H9 (cell line): ENCODE measurements around the gene MED12. TPM values are rescaled to one million over a fixed set of nuclear protein-coding genes. Genes with fewer than 3 reads are reported as not detected.

Source experiments
- DNase-seq: peaks from one replicate; pipeline ENCODE4 v3.0.0-alpha.2; 2017
- H2AFZ ChIP-seq: one replicate; pipeline ENCODE4 v1.6.1; 2013; ENCODE audit warnings: mild to moderate bottlenecking, low read length, control low read depth, moderate library complexity
- H2AK5ac ChIP-seq: 2 replicates; pipeline ENCODE4 v1.6.1; 2013; ENCODE audit warnings: low read length, control low read depth, mixed read lengths; ENCODE audit not compliant: insufficient read length
- H2BK120ac ChIP-seq: one replicate; pipeline ENCODE4 v1.6.1; 2013; ENCODE audit warnings: low read depth, mild to moderate bottlenecking, low read length, control low read depth, inconsistent platforms; ENCODE audit not compliant: poor library complexity, severe bottlenecking
- H2BK12ac ChIP-seq: 2 replicates; pipeline ENCODE4 v1.6.1; 2013; ENCODE audit warnings: low read length, control low read depth, mixed read lengths, low read depth; ENCODE audit not compliant: insufficient read length
- H2BK15ac ChIP-seq: 2 replicates; pipeline ENCODE4 v1.6.1; 2013; ENCODE audit warnings: low read depth, low read length, control low read depth
- H2BK20ac ChIP-seq: one replicate; pipeline ENCODE4 v1.6.1; 2013; ENCODE audit warnings: low read depth, mild to moderate bottlenecking, low read length, control low read depth, inconsistent platforms; ENCODE audit not compliant: poor library complexity, severe bottlenecking
- H2BK5ac ChIP-seq: 2 replicates; pipeline ENCODE4 v1.6.1; 2013; ENCODE audit warnings: low read length, control low read depth, mixed read lengths; ENCODE audit not compliant: insufficient read length
- H3K14ac ChIP-seq: 2 replicates; pipeline ENCODE4 v1.6.1; 2013; ENCODE audit warnings: low read length, control low read depth; ENCODE audit not compliant: insufficient read depth
- H3K18ac ChIP-seq: 2 replicates; pipeline ENCODE4 v1.6.1; 2013; ENCODE audit warnings: low read depth, mild to moderate bottlenecking, mixed read lengths, low read length, control low read depth; ENCODE audit not compliant: insufficient read length
- H3K23ac ChIP-seq: 2 replicates; pipeline ENCODE4 v1.6.1; 2013; ENCODE audit warnings: low read length, control low read depth, mixed read lengths, low read depth; ENCODE audit not compliant: insufficient read length
- H3K23me2 ChIP-seq: 2 replicates; pipeline ENCODE4 v1.6.1; 2013; ENCODE audit warnings: low read depth, mild to moderate bottlenecking, mixed read lengths, low read length, control low read depth; ENCODE audit not compliant: insufficient read length, poor library complexity, severe bottlenecking
- H3K27ac ChIP-seq: 2 replicates; pipeline ENCODE4 v1.5.1; 2013; ENCODE audit warnings: low read length, control low read depth, mixed read lengths, low read depth; ENCODE audit not compliant: insufficient read length
- H3K27me3 ChIP-seq: 2 replicates; pipeline ENCODE4 v1.6.1; 2013; ENCODE audit warnings: low read length, control low read depth, inconsistent platforms; ENCODE audit not compliant: insufficient read depth
- H3K4ac ChIP-seq: 2 replicates; pipeline ENCODE4 v1.6.1; 2013; ENCODE audit warnings: low read depth, mild to moderate bottlenecking, control low read depth, inconsistent platforms, low read length, moderate library complexity
- H3K4me1 ChIP-seq: 2 replicates; pipeline ENCODE4 v1.6.1; 2013; ENCODE audit warnings: low read length, control low read depth, inconsistent platforms; ENCODE audit not compliant: insufficient read depth
- H3K4me2 ChIP-seq: 2 replicates; pipeline ENCODE4 v1.6.1; 2013; ENCODE audit warnings: low read length, control low read depth, mixed read lengths; ENCODE audit not compliant: insufficient read length, insufficient read depth
- H3K56ac ChIP-seq: 2 replicates; pipeline ENCODE4 v1.6.1; 2013; ENCODE audit warnings: low read depth, mild to moderate bottlenecking, mixed read lengths, low read length, control low read depth; ENCODE audit not compliant: insufficient read length
- H3K79me1 ChIP-seq: 2 replicates; pipeline ENCODE4 v1.6.1; 2013; ENCODE audit warnings: low read depth, mild to moderate bottlenecking, moderate library complexity, low read length, control low read depth, inconsistent platforms; ENCODE audit not compliant: insufficient read depth, poor library complexity, severe bottlenecking
- H3K79me2 ChIP-seq: 2 replicates; pipeline ENCODE4 v1.6.1; 2013; ENCODE audit warnings: low read length, control low read depth, inconsistent platforms; ENCODE audit not compliant: insufficient read depth
- H3K9ac ChIP-seq: 2 replicates; pipeline ENCODE4 v1.6.1; 2013; ENCODE audit warnings: low read length, control low read depth, mixed read lengths; ENCODE audit not compliant: insufficient read length; ENCODE audit errors: extremely low read depth
- H3K9me3 ChIP-seq: one replicate; pipeline ENCODE4 v1.6.1; 2013; ENCODE audit warnings: low read depth, low read length, inconsistent platforms; ENCODE audit not compliant: control insufficient read depth
- H3T11ph ChIP-seq: one replicate; pipeline ENCODE4 v1.6.1; 2013; ENCODE audit warnings: mild to moderate bottlenecking, low read length, control low read depth, inconsistent platforms
- H4K20me1 ChIP-seq: one replicate; pipeline ENCODE4 v1.6.1; 2013; ENCODE audit not compliant: control insufficient read depth, insufficient read length, insufficient read depth
- H4K5ac ChIP-seq: 2 replicates; pipeline ENCODE4 v1.6.1; 2013; ENCODE audit warnings: low read depth, mild to moderate bottlenecking, mixed read lengths, low read length, control low read depth; ENCODE audit not compliant: insufficient read length
- H4K8ac ChIP-seq: replicated peaks from 2 replicates; pipeline ENCODE4 v1.6.1; 2013; ENCODE audit warnings: low read length, control low read depth, mixed read lengths, low read depth; ENCODE audit not compliant: insufficient read length
- H4K91ac ChIP-seq: 2 replicates; pipeline ENCODE4 v1.6.1; 2013; ENCODE audit warnings: low read depth, mild to moderate bottlenecking, moderate library complexity, mixed read lengths, low read length, control low read depth; ENCODE audit not compliant: insufficient read length
- H3K27ac Mint-ChIP-seq, 3 experiments: 2 replicates in 2 of 3; 3 replicates in 1 of 3; pipeline ENCODE4 v1.8.0; 2020 to 2021; ENCODE audit warnings: mixed read lengths in 3 of 3, mild to moderate bottlenecking in 1 of 3, moderate library complexity in 1 of 3
- H3K27me3 Mint-ChIP-seq: 2 replicates; pipeline ENCODE4 v1.8.0; 2021; ENCODE audit warnings: low read depth, mild to moderate bottlenecking, moderate library complexity, mixed read lengths
- H3K36me3 Mint-ChIP-seq, 3 experiments: 2 replicates in 2 of 3; 3 replicates in 1 of 3; pipeline ENCODE4 v1.8.0; 2020 to 2021; ENCODE audit warnings: low read depth in 3 of 3, mixed read lengths in 3 of 3; ENCODE audit not compliant: insufficient read depth in 1 of 3
- H3K4me1 Mint-ChIP-seq, 2 experiments: 2 replicates each; pipeline ENCODE4 v1.8.0; 2020; ENCODE audit warnings: mixed read lengths in 2 of 2
- H3K4me3 Mint-ChIP-seq, 2 experiments: 2 replicates in 1 of 2; 3 replicates in 1 of 2; pipeline ENCODE4 v1.8.0; 2020 to 2021; ENCODE audit warnings: mild to moderate bottlenecking in 2 of 2, mixed read lengths in 2 of 2, moderate library complexity in 1 of 2
- H3K9me3 Mint-ChIP-seq, 2 experiments: 2 replicates in 1 of 2; 3 replicates in 1 of 2; pipeline ENCODE4 v1.8.0; 2020; ENCODE audit warnings: mild to moderate bottlenecking in 2 of 2, mixed read lengths in 2 of 2, moderate library complexity in 1 of 2
- CTCF ChIP-seq: fragments of 200-600 bp; sonication (generic); conservative IDR thresholded peaks from 3 replicates; pipeline ENCODE4 v1.8.0; 2021; ENCODE audit warnings: antibody characterized with exemption, mild to moderate bottlenecking
- WGBS: extraction: QIAGEN DNeasy Blood & Tissue Kit; methylation state at CpG from one replicate; pipeline ENCODE4 v1.1.7; 2013; ENCODE audit warnings: missing lambda C conversion rate, low lambda C conversion rate, mixed read lengths; ENCODE audit not compliant: insufficient read length; ENCODE audit errors: extremely low coverage; 5-methylcytosine and 5-hydroxymethylcytosine counted together
- total RNA-seq: library from RNA; stranded (reverse); gene quantifications from 2 replicates; pipeline ENCODE4 v1.2.1, GENCODE V29; 2021

The MED12 gene
- total RNA-seq, 1 experiment from 2014 or later, result 33.0 TPM

GRCh38 chrX:71096760-71097032, 21.7 kb upstream of the MED12 start:
- Histone ChIP-seq H3K79me1 (no peaks in the 10 kb centered on the region), H3K9me3 (peaks cover 13% of the 10 kb centered on the region), H2AK5ac (no peak overlapping the region), H4K5ac (no peak overlapping the region), H3K4me1 (peaks cover 3% of the 10 kb centered on the region; the same call in 1 of the 2 replicates), H2AFZ (no peak overlapping the region), H2BK20ac (no peak overlapping the region), H2BK12ac (no peak overlapping the region), H3K56ac (no peak overlapping the region), H2BK120ac (no peak overlapping the region), H3K27ac (no peak overlapping the region), H3K18ac (no peak overlapping the region), H3K14ac (no peak overlapping the region), H4K20me1 (no peaks in the 10 kb centered on the region), H3K4me2 (peak overlapping the region; percentile 96), H2BK15ac (no peak overlapping the region), H3K23me2 (peaks cover 7% of the 10 kb centered on the region), H3K4ac (no peak overlapping the region), H3K79me2 (no peaks in the 10 kb centered on the region), H3K27me3 (no peaks in the 10 kb centered on the region; the same call in 1 of the 2 replicates), H3T11ph (no peak overlapping the region), H4K8ac (no peak overlapping the region), H4K91ac (no peak overlapping the region), H3K23ac (no peak overlapping the region), H2BK5ac (no peak overlapping the region), H3K9ac (peak overlapping the region; percentile 31)
- TF ChIP-seq CTCF, result no peak
- peaks cover 0 to 7% (median 5%) of the 10 kb centered on the region in 3 experiments; a peak in 5 of 7 replicates for H3K36me3 Mint-ChIP-seq
- H3K4me1 Mint-ChIP-seq, result peaks cover 34 to 43% of the 10 kb centered on the region in 2 experiments
- peak overlapping the region; percentile 85 to 91 for H3K4me3 Mint-ChIP-seq
- DNase-seq, result no peak
- no CpG with 5 or more reads among the region's 9 CpGs for WGBS
- peaks cover 51% of the 10 kb centered on the region for H3K27me3 Mint-ChIP-seq
- H3K27ac Mint-ChIP-seq, result no peak overlapping the region
- H3K9me3 Mint-ChIP-seq, result peaks cover 64 to 73% of the 10 kb centered on the region in 2 experiments
